ENCODE measurements around the gene LYSMD4. TPM values are rescaled to one million over a fixed set of nuclear protein-coding genes. Genes with fewer than 3 reads are reported as not detected.

The LYSMD4 gene
- total and polyA plus RNA-seq, 4 donors = 3.9 to 12.1 (median 7.2) TPM

DNA sequence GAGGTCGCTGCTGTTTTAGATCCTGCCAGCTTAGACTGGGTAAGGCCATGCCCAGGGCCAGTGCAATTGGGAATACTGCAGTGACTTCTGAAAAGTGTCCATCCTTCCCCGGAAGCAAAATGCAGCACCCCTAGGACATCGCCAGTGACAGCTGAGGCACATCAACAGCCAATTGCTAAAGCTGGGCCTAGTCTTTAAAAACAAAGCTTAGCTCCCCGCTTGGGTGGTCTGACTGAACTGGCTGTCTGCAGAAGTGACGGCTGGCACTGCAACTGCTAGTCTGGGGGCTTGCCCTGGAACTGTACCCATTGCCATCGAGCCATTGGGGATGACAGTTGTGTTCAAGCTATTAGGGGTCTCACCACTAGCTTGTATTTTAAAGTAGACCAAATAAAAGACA is 4.3 kb downstream of the LYSMD4 start:
- no peak for DNase-seq (ENCODE audit: low spot score)
- H3K27me3 ChIP-seq (ENCODE audit: control insufficient read depth in 4 of 4, insufficient read depth in 4 of 4, low read length in 3 of 4) = no peaks in the 10 kb centered on the region
- H3K27ac ChIP-seq (ENCODE audit: low read depth in 1 of 2, low read length in 2 of 2) = no peak overlapping the region
- H3K9ac ChIP-seq (ENCODE audit: low read depth in 1 of 2, low read length in 2 of 2) = no peak overlapping the region
- no peak overlapping the region for H3K4me3 ChIP-seq (ENCODE audit: low read depth in 1 of 3, low read length in 3 of 3)
- 97% methylated on average over 6 of the region's 6 CpGs for WGBS
- peaks cover 5 to 14% (median 9%) of the 10 kb centered on the region in 4 donors for H3K4me1 ChIP-seq (ENCODE audit: control insufficient read depth in 4 of 4, insufficient read depth in 4 of 4, low read length in 3 of 4)
- peaks cover 0 to 11% (median 2%) of the 10 kb centered on the region in 4 donors for H3K36me3 ChIP-seq (ENCODE audit: control insufficient read depth in 4 of 4, insufficient read depth in 3 of 4, low read depth in 1 of 4, low read length in 3 of 4)
- no peaks in the 10 kb centered on the region for H3K9me3 ChIP-seq (ENCODE audit: control insufficient read depth in 4 of 4, low read length in 3 of 4)
- TF ChIP-seq FOXA2 (IDR thresholded peaks at IDR 0.05) (no peak), EGR1 (IDR thresholded peaks at IDR 0.05; ENCODE audit: low read depth in 2 of 2) (no peak), YY1 (IDR thresholded peaks at IDR 0.05) (no peak), RAD21 (IDR thresholded peaks at IDR 0.05) (no peak), JUND (IDR thresholded peaks at IDR 0.05) (no peak)
- TF ChIP-seq, protein P1, sequence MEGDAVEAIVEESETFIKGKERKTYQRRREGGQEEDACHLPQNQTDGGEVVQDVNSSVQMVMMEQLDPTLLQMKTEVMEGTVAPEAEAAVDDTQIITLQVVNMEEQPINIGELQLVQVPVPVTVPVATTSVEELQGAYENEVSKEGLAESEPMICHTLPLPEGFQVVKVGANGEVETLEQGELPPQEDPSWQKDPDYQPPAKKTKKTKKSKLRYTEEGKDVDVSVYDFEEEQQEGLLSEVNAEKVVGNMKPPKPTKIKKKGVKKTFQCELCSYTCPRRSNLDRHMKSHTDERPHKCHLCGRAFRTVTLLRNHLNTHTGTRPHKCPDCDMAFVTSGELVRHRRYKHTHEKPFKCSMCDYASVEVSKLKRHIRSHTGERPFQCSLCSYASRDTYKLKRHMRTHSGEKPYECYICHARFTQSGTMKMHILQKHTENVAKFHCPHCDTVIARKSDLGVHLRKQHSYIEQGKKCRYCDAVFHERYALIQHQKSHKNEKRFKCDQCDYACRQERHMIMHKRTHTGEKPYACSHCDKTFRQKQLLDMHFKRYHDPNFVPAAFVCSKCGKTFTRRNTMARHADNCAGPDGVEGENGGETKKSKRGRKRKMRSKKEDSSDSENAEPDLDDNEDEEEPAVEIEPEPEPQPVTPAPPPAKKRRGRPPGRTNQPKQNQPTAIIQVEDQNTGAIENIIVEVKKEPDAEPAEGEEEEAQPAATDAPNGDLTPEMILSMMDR (IDR thresholded peaks at IDR 0.05; ENCODE audit: low read depth, low read length, missing input control) = no peak
- TF ChIP-seq, protein P2, sequence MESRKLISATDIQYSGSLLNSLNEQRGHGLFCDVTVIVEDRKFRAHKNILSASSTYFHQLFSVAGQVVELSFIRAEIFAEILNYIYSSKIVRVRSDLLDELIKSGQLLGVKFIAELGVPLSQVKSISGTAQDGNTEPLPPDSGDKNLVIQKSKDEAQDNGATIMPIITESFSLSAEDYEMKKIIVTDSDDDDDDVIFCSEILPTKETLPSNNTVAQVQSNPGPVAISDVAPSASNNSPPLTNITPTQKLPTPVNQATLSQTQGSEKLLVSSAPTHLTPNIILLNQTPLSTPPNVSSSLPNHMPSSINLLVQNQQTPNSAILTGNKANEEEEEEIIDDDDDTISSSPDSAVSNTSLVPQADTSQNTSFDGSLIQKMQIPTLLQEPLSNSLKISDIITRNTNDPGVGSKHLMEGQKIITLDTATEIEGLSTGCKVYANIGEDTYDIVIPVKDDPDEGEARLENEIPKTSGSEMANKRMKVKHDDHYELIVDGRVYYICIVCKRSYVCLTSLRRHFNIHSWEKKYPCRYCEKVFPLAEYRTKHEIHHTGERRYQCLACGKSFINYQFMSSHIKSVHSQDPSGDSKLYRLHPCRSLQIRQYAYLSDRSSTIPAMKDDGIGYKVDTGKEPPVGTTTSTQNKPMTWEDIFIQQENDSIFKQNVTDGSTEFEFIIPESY (IDR thresholded peaks at IDR 0.05) = no peak

DNA sequence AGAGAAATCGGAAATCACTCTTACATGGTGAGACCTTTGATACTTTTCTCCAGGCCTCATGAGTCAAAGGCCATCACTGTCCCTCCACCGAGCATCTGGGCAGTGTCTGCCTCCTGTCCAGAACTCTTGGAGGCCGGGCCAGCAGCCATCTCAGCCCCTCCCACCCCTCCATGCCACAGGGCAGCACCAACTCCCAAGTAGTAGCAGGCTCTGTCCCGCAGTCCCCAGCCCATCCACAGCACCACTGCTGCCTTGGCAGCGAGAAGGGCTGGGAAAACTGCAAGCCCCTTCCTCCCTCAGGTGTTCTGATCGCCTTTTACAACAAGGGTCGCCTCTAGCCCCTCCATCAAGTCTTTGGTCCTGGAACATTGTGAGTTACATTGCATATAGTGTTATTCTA is 5.5 kb downstream of the LYSMD4 start:
- Histone ChIP-seq H3K9me3 (ENCODE audit: control insufficient read depth in 4 of 4, low read length in 3 of 4) (no peaks in the 10 kb centered on the region), H3K4me1 (ENCODE audit: control insufficient read depth in 4 of 4, insufficient read depth in 4 of 4, low read length in 3 of 4) (peaks cover 3 to 14% (median 9%) of the 10 kb centered on the region in 4 donors), H3K27me3 (ENCODE audit: control insufficient read depth in 4 of 4, insufficient read depth in 4 of 4, low read length in 3 of 4) (no peaks in the 10 kb centered on the region), H3K27ac (ENCODE audit: low read depth in 1 of 2, low read length in 2 of 2) (no peak overlapping the region), H3K36me3 (ENCODE audit: control insufficient read depth in 4 of 4, insufficient read depth in 3 of 4, low read depth in 1 of 4, low read length in 3 of 4) (peaks cover 0 to 11% (median 2%) of the 10 kb centered on the region in 4 donors), H3K9ac (ENCODE audit: low read depth in 1 of 2, low read length in 2 of 2) (no peak overlapping the region), H3K4me3 (ENCODE audit: low read depth in 1 of 3, low read length in 3 of 3) (no peak overlapping the region)
- no peak for DNase-seq (ENCODE audit: low spot score)
- TF ChIP-seq, protein P3, sequence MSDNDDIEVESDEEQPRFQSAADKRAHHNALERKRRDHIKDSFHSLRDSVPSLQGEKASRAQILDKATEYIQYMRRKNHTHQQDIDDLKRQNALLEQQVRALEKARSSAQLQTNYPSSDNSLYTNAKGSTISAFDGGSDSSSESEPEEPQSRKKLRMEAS (IDR thresholded peaks at IDR 0.05) = no peak
- TF ChIP-seq FOXA1 (IDR thresholded peaks at IDR 0.05) (no peak), YY1 (IDR thresholded peaks at IDR 0.05) (no peak), HNF4G (IDR thresholded peaks at IDR 0.05) (no peak), EGR1 (IDR thresholded peaks at IDR 0.05; ENCODE audit: low read depth in 2 of 2) (no peak), JUND (IDR thresholded peaks at IDR 0.05) (no peak), SP1 (IDR thresholded peaks at IDR 0.05) (no peak), NR2F2 (IDR thresholded peaks at IDR 0.05) (no peak), HNF4A (conservative IDR thresholded peaks at IDR 0.05) (no peak), GABPA (IDR thresholded peaks at IDR 0.05 in 1 of 2, conservative IDR thresholded peaks at IDR 0.05 in 1 of 2) (no peak)
- TF ChIP-seq, protein P4, sequence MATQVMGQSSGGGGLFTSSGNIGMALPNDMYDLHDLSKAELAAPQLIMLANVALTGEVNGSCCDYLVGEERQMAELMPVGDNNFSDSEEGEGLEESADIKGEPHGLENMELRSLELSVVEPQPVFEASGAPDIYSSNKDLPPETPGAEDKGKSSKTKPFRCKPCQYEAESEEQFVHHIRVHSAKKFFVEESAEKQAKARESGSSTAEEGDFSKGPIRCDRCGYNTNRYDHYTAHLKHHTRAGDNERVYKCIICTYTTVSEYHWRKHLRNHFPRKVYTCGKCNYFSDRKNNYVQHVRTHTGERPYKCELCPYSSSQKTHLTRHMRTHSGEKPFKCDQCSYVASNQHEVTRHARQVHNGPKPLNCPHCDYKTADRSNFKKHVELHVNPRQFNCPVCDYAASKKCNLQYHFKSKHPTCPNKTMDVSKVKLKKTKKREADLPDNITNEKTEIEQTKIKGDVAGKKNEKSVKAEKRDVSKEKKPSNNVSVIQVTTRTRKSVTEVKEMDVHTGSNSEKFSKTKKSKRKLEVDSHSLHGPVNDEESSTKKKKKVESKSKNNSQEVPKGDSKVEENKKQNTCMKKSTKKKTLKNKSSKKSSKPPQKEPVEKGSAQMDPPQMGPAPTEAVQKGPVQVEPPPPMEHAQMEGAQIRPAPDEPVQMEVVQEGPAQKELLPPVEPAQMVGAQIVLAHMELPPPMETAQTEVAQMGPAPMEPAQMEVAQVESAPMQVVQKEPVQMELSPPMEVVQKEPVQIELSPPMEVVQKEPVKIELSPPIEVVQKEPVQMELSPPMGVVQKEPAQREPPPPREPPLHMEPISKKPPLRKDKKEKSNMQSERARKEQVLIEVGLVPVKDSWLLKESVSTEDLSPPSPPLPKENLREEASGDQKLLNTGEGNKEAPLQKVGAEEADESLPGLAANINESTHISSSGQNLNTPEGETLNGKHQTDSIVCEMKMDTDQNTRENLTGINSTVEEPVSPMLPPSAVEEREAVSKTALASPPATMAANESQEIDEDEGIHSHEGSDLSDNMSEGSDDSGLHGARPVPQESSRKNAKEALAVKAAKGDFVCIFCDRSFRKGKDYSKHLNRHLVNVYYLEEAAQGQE (IDR thresholded peaks at IDR 0.05) = no peak
- 81% methylated on average over 7 of the region's 7 CpGs for WGBS

Data from liver (tissue), 9 donors.